ENCODE measurements around the gene CSH2. TPM values are rescaled to one million over a fixed set of nuclear protein-coding genes. Genes with fewer than 3 reads are reported as not detected.

Gene CSH2
- total and polyA plus RNA-seq, 9 of the 15 experiments (the other 6 are each of a cell fraction or from before 2014, with no cell fraction given), result not detected

DNA sequence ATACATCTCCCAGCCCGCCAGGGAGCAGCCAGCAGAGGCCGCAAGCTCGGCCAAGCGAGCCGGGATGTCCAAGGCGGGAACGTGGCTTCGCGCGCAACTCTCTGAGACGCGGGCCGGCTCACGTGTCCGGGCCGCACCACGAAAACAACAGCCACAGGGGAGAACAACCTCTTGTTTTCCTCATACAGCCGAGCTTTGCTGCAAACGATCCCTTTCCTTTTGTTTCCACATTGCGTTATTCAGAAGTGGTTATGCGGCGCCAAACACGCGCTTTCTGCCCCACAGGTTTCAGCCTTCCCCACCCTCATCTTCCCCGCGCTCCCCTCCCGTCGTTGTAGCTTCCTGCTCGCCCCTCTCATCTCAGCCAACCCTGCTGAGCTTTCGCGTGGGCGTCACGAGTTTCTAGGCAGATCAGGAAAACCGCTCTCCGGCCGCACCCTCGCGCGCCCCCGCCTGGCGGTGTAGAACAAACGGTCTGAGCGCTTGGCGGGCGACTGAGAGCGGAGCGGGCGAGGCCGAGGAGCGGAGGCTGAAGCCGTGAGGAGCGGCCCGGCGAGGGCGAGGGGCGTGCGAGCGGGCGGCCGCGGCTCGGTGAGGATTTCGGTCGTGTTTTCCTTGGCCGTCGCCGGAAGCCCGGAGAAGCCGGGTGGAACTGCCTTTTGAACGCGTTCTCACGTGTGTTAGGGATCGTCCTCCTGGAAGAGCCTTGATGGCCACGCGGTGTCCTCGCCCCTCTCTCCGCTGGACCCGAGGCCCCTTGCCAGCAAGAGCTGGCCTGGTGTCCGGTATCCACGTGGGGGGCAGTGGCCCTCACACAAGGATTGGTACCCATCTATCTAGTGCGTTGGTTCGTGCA, 24.4 kb downstream of the CSH2 start (continued):
- TF ChIP-seq, protein P1, sequence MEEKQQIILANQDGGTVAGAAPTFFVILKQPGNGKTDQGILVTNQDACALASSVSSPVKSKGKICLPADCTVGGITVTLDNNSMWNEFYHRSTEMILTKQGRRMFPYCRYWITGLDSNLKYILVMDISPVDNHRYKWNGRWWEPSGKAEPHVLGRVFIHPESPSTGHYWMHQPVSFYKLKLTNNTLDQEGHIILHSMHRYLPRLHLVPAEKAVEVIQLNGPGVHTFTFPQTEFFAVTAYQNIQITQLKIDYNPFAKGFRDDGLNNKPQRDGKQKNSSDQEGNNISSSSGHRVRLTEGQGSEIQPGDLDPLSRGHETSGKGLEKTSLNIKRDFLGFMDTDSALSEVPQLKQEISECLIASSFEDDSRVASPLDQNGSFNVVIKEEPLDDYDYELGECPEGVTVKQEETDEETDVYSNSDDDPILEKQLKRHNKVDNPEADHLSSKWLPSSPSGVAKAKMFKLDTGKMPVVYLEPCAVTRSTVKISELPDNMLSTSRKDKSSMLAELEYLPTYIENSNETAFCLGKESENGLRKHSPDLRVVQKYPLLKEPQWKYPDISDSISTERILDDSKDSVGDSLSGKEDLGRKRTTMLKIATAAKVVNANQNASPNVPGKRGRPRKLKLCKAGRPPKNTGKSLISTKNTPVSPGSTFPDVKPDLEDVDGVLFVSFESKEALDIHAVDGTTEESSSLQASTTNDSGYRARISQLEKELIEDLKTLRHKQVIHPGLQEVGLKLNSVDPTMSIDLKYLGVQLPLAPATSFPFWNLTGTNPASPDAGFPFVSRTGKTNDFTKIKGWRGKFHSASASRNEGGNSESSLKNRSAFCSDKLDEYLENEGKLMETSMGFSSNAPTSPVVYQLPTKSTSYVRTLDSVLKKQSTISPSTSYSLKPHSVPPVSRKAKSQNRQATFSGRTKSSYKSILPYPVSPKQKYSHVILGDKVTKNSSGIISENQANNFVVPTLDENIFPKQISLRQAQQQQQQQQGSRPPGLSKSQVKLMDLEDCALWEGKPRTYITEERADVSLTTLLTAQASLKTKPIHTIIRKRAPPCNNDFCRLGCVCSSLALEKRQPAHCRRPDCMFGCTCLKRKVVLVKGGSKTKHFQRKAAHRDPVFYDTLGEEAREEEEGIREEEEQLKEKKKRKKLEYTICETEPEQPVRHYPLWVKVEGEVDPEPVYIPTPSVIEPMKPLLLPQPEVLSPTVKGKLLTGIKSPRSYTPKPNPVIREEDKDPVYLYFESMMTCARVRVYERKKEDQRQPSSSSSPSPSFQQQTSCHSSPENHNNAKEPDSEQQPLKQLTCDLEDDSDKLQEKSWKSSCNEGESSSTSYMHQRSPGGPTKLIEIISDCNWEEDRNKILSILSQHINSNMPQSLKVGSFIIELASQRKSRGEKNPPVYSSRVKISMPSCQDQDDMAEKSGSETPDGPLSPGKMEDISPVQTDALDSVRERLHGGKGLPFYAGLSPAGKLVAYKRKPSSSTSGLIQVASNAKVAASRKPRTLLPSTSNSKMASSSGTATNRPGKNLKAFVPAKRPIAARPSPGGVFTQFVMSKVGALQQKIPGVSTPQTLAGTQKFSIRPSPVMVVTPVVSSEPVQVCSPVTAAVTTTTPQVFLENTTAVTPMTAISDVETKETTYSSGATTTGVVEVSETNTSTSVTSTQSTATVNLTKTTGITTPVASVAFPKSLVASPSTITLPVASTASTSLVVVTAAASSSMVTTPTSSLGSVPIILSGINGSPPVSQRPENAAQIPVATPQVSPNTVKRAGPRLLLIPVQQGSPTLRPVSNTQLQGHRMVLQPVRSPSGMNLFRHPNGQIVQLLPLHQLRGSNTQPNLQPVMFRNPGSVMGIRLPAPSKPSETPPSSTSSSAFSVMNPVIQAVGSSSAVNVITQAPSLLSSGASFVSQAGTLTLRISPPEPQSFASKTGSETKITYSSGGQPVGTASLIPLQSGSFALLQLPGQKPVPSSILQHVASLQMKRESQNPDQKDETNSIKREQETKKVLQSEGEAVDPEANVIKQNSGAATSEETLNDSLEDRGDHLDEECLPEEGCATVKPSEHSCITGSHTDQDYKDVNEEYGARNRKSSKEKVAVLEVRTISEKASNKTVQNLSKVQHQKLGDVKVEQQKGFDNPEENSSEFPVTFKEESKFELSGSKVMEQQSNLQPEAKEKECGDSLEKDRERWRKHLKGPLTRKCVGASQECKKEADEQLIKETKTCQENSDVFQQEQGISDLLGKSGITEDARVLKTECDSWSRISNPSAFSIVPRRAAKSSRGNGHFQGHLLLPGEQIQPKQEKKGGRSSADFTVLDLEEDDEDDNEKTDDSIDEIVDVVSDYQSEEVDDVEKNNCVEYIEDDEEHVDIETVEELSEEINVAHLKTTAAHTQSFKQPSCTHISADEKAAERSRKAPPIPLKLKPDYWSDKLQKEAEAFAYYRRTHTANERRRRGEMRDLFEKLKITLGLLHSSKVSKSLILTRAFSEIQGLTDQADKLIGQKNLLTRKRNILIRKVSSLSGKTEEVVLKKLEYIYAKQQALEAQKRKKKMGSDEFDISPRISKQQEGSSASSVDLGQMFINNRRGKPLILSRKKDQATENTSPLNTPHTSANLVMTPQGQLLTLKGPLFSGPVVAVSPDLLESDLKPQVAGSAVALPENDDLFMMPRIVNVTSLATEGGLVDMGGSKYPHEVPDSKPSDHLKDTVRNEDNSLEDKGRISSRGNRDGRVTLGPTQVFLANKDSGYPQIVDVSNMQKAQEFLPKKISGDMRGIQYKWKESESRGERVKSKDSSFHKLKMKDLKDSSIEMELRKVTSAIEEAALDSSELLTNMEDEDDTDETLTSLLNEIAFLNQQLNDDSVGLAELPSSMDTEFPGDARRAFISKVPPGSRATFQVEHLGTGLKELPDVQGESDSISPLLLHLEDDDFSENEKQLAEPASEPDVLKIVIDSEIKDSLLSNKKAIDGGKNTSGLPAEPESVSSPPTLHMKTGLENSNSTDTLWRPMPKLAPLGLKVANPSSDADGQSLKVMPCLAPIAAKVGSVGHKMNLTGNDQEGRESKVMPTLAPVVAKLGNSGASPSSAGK (IDR thresholded peaks at IDR 0.05), result peak; percentile 100
- TF ChIP-seq RBFOX2 (IDR thresholded peaks at IDR 0.05; ENCODE audit: low read depth, low read length) (peak; percentile 96), PRMT5 (CRISPR knock-in tag; IDR thresholded peaks at IDR 0.05) (no peak), ZNF561 (CRISPR knock-in tag; conservative IDR thresholded peaks at IDR 0.05) (no peak), CCNT2 (IDR thresholded peaks at IDR 0.05; ENCODE audit: borderline replicate concordance, extremely low read depth, insufficient read length, low read depth, low read length) (no peak), SPI1 (IDR thresholded peaks at IDR 0.05; ENCODE audit: borderline replicate concordance, low read depth, low read length) (no peak)
- TF ChIP-seq, protein P2, sequence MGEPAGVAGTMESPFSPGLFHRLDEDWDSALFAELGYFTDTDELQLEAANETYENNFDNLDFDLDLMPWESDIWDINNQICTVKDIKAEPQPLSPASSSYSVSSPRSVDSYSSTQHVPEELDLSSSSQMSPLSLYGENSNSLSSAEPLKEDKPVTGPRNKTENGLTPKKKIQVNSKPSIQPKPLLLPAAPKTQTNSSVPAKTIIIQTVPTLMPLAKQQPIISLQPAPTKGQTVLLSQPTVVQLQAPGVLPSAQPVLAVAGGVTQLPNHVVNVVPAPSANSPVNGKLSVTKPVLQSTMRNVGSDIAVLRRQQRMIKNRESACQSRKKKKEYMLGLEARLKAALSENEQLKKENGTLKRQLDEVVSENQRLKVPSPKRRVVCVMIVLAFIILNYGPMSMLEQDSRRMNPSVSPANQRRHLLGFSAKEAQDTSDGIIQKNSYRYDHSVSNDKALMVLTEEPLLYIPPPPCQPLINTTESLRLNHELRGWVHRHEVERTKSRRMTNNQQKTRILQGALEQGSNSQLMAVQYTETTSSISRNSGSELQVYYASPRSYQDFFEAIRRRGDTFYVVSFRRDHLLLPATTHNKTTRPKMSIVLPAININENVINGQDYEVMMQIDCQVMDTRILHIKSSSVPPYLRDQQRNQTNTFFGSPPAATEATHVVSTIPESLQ (CRISPR knock-in tag; IDR thresholded peaks at IDR 0.05), result peak; percentile 97; the same call in 1 of the 2 replicates
- TF ChIP-seq, protein P3, sequence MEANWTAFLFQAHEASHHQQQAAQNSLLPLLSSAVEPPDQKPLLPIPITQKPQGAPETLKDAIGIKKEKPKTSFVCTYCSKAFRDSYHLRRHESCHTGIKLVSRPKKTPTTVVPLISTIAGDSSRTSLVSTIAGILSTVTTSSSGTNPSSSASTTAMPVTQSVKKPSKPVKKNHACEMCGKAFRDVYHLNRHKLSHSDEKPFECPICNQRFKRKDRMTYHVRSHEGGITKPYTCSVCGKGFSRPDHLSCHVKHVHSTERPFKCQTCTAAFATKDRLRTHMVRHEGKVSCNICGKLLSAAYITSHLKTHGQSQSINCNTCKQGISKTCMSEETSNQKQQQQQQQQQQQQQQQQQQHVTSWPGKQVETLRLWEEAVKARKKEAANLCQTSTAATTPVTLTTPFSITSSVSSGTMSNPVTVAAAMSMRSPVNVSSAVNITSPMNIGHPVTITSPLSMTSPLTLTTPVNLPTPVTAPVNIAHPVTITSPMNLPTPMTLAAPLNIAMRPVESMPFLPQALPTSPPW (CRISPR knock-in tag; IDR thresholded peaks at IDR 0.05), result no peak
- TF ChIP-seq, protein P4, sequence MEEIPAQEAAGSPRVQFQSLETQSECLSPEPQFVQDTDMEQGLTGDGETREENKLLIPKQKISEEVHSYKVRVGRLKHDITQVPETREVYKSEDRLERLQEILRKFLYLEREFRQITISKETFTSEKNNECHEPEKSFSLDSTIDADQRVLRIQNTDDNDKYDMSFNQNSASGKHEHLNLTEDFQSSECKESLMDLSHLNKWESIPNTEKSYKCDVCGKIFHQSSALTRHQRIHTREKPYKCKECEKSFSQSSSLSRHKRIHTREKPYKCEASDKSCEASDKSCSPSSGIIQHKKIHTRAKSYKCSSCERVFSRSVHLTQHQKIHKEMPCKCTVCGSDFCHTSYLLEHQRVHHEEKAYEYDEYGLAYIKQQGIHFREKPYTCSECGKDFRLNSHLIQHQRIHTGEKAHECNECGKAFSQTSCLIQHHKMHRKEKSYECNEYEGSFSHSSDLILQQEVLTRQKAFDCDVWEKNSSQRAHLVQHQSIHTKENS (CRISPR knock-in tag; IDR thresholded peaks at IDR 0.05), result no peak

Data from K562 (cell line).